H1 (cell line): ENCODE data around the gene KCTD20. TPM values are rescaled to one million over a fixed set of nuclear protein-coding genes. Genes with fewer than 3 reads are reported as not detected.
A peak's percentile ranks its signal among the peaks of the same experiment; 100 is the strongest.

Experiments used
- CTCF ChIA-PET: fragments of 300-600 bp; sonication (Branson Sonifier 250); formaldehyde crosslinking; loops from one replicate; lab custom pipeline; 2021; ENCODE audit not compliant: partially characterized antibody; lab: Charles Lee
- POLR2A ChIA-PET: fragments of 300-600 bp; sonication (Branson Sonifier 250); formaldehyde crosslinking; loops from one replicate; lab custom pipeline; 2021; ENCODE audit warnings: inconsistent platforms; ENCODE audit not compliant: partially characterized antibody; lab: Charles Lee
- DNase-seq, 2 experiments: peaks; one replicate each; pipeline versions ENCODE4 v3.0.0 to v3.0.0-alpha.2; 2010 to 2022; ENCODE audit warnings: low spot score in 2 of 2, low read depth in 1 of 2, mixed read lengths in 1 of 2
- FAIRE-seq: peaks from 2 replicates; lab custom pipeline; 2011; peaks lifted over from hg19 to GRCh38; lab: Jason Lieb, UNC
- H2AFZ ChIP-seq: 2 replicates; pipeline ENCODE4 v1.8.1; 2012; ENCODE audit warnings: low read length, inconsistent platforms
- H2AK5ac ChIP-seq: 2 replicates; pipeline ENCODE4 v1.6.1; 2013; ENCODE audit warnings: low read depth, low read length
- H2BK120ac ChIP-seq: replicated peaks from 2 replicates; pipeline ENCODE3; 2013; ENCODE audit warnings: low read depth, low read length, inconsistent platforms
- H2BK12ac ChIP-seq: 2 replicates; pipeline ENCODE4 v1.6.1; 2013; ENCODE audit warnings: low read depth, low read length
- H2BK15ac ChIP-seq: 2 replicates; pipeline ENCODE4 v1.6.1; 2013; ENCODE audit warnings: low read length
- H2BK20ac ChIP-seq: 2 replicates; pipeline ENCODE4 v1.6.1; 2013; ENCODE audit warnings: low read length
- H2BK5ac ChIP-seq: 2 replicates; pipeline ENCODE4 v1.6.1; 2013; ENCODE audit warnings: low read depth, low read length
- H3K14ac ChIP-seq: 2 replicates; pipeline ENCODE4 v1.6.1; 2013; ENCODE audit warnings: inconsistent platforms; ENCODE audit not compliant: insufficient read length
- H3K18ac ChIP-seq: 2 replicates; pipeline ENCODE4 v1.6.1; 2013; ENCODE audit warnings: low read length; ENCODE audit errors: extremely low read depth
- H3K23ac ChIP-seq: 2 replicates; pipeline ENCODE4 v1.6.1; 2013; ENCODE audit warnings: inconsistent platforms; ENCODE audit not compliant: insufficient read length
- H3K23me2 ChIP-seq: 2 replicates; pipeline ENCODE4 v1.6.1; 2013; ENCODE audit warnings: low read depth, low read length
- H3K27ac ChIP-seq: 2 replicates; pipeline ENCODE4 v1.6.1; 2011; ENCODE audit warnings: low read depth, low read length, inconsistent platforms
- H3K27me3 ChIP-seq, 4 experiments: replicated peaks in 1 of 4; 1 replicate in 1 of 4; 2 replicates in 3 of 4; pipeline versions ENCODE4 v1.6.1 to v1.8.1; 2011 to 2013; ENCODE audit warnings: low read length in 3 of 4, mild to moderate bottlenecking in 3 of 4, inconsistent platforms in 2 of 4, mixed read lengths in 2 of 4, moderate library complexity in 1 of 4; ENCODE audit not compliant: control insufficient read depth in 3 of 4, insufficient read depth in 3 of 4; ENCODE audit errors: extremely low read depth in 1 of 4
- H3K36me3 ChIP-seq, 4 experiments: 2 replicates each; pipeline versions ENCODE4 v1.6.1 to v1.8.1; 2011 to 2013; ENCODE audit warnings: mild to moderate bottlenecking in 4 of 4, low read length in 3 of 4, moderate library complexity in 2 of 4, control low read depth in 1 of 4, inconsistent platforms in 1 of 4; ENCODE audit not compliant: insufficient read depth in 4 of 4, control insufficient read depth in 2 of 4
- H3K4ac ChIP-seq: replicated peaks from 2 replicates; pipeline ENCODE3; 2013; ENCODE audit warnings: low read length, low read depth, mixed read lengths, inconsistent platforms; ENCODE audit not compliant: insufficient read length
- H3K4me1 ChIP-seq, 4 experiments: replicated peaks in 1 of 4; 1 replicate in 1 of 4; 2 replicates in 3 of 4; pipeline versions ENCODE4 v1.6.1 to v1.8.1; 2011 to 2013; ENCODE audit warnings: low read length in 3 of 4, inconsistent platforms in 2 of 4, mixed read lengths in 1 of 4; ENCODE audit not compliant: insufficient read depth in 4 of 4, control insufficient read depth in 3 of 4
- H3K4me2 ChIP-seq, 2 experiments: 2 replicates each; pipeline versions ENCODE4 v1.6.1 to v1.8.1; 2011 to 2013; ENCODE audit warnings: low read depth in 2 of 2, low read length in 2 of 2, control low read depth in 1 of 2, inconsistent platforms in 1 of 2, mild to moderate bottlenecking in 1 of 2; ENCODE audit not compliant: insufficient read depth in 1 of 2
- H3K4me3 ChIP-seq, 4 experiments: fragments of 200-600, 300-600 bp in 1 of 4; sonication (generic), shearing (Covaris generic), sonication (Bioruptor Twin) in 1 of 4; 2 replicates each; pipeline versions ENCODE4 v1.5.1 to v1.8.1; 2011 to 2016; ENCODE audit warnings: low read length in 4 of 4, low read depth in 3 of 4, control low read depth in 2 of 4, inconsistent platforms in 2 of 4, mild to moderate bottlenecking in 2 of 4, mixed read lengths in 1 of 4, moderate library complexity in 1 of 4; ENCODE audit not compliant: insufficient read depth in 2 of 4; ENCODE audit errors: extremely low read depth in 1 of 4
- H3K56ac ChIP-seq: replicated peaks from 2 replicates; pipeline ENCODE3; 2013; ENCODE audit warnings: low read depth, mild to moderate bottlenecking, mixed read lengths, low read length, inconsistent platforms; ENCODE audit not compliant: insufficient read length
- H3K79me1 ChIP-seq: 2 replicates; pipeline ENCODE4 v1.6.1; 2013; ENCODE audit warnings: low read depth, low read length, control low read depth
- H3K79me2 ChIP-seq, 2 experiments: 2 replicates each; pipeline versions ENCODE4 v1.6.1 to v1.8.1; 2012 to 2013; ENCODE audit warnings: low read length in 2 of 2, mild to moderate bottlenecking in 2 of 2, inconsistent platforms in 1 of 2; ENCODE audit not compliant: insufficient read depth in 2 of 2, control insufficient read depth in 1 of 2
- H3K9ac ChIP-seq, 4 experiments: replicated peaks in 1 of 4; 1 replicate in 1 of 4; 2 replicates in 3 of 4; pipeline versions ENCODE4 v1.6.1 to v1.8.1; 2011 to 2013; ENCODE audit warnings: low read depth in 3 of 4, low read length in 3 of 4, control low read depth in 2 of 4, mild to moderate bottlenecking in 2 of 4, moderate library complexity in 2 of 4, inconsistent platforms in 1 of 4; ENCODE audit errors: extremely low read depth in 1 of 4
- H3K9me3 ChIP-seq, 2 experiments: 2 replicates each; pipeline versions ENCODE4 v1.6.1 to v1.8.1; 2012 to 2013; ENCODE audit warnings: mild to moderate bottlenecking in 2 of 2, moderate library complexity in 2 of 2, control low read depth in 1 of 2, inconsistent platforms in 1 of 2, low read depth in 1 of 2, low read length in 1 of 2, mixed read lengths in 1 of 2; ENCODE audit not compliant: insufficient read depth in 2 of 2
- H4K20me1 ChIP-seq, 2 experiments: replicated peaks in 1 of 2; 2 replicates each; pipeline versions ENCODE3 to v1.8.1; 2011 to 2013; ENCODE audit warnings: inconsistent platforms in 2 of 2, low read length in 2 of 2, mild to moderate bottlenecking in 1 of 2; ENCODE audit not compliant: insufficient read depth in 2 of 2, control insufficient read depth in 1 of 2
- H4K5ac ChIP-seq: 2 replicates; pipeline ENCODE4 v1.6.1; 2013; ENCODE audit warnings: low read length, low read depth, mixed read lengths, inconsistent platforms; ENCODE audit not compliant: insufficient read length
- H4K8ac ChIP-seq: 2 replicates; pipeline ENCODE4 v1.8.0; 2013; ENCODE audit warnings: mild to moderate bottlenecking, moderate library complexity, low read length, inconsistent platforms; ENCODE audit not compliant: insufficient read depth; ENCODE audit errors: extremely low read depth
- H4K91ac ChIP-seq: replicated peaks from 2 replicates; pipeline ENCODE3; 2013; ENCODE audit warnings: low read length, mixed read lengths, inconsistent platforms; ENCODE audit not compliant: insufficient read length
- CEBPB ChIP-seq: IDR thresholded peaks from 2 replicates; pipeline ENCODE4 v1.6.1; 2012; ENCODE audit warnings: low read depth, low read length
- CREB1 ChIP-seq: IDR thresholded peaks from 2 replicates; pipeline ENCODE4 v1.6.1; 2012; ENCODE audit warnings: inconsistent platforms
- CTBP2 ChIP-seq: IDR thresholded peaks from 2 replicates; pipeline ENCODE4 v1.7.0; 2011; ENCODE audit warnings: borderline replicate concordance, mild to moderate bottlenecking, moderate library complexity, mixed read lengths, low read length; ENCODE audit not compliant: insufficient read depth, insufficient read length
- KDM5A ChIP-seq: fragments of 200-600 bp; IDR thresholded peaks from 2 replicates; pipeline ENCODE4 v1.7.1; 2012; ENCODE audit warnings: mild to moderate bottlenecking, low read length, inconsistent platforms, mixed read lengths
- RAD21 ChIP-seq, 2 experiments: IDR thresholded peaks in 1 of 2; conservative IDR thresholded peaks in 1 of 2; 2 replicates each; pipeline ENCODE4 v1.6.1; 2011; ENCODE audit warnings: low read depth in 2 of 2, low read length in 2 of 2, improper control_type of control experiment in 1 of 2, inconsistent platforms in 1 of 2, mild to moderate bottlenecking in 1 of 2, moderate library complexity in 1 of 2
- RNF2 ChIP-seq: fragments of 200-900, 300-1000 bp; sonication (generic); IDR thresholded peaks from 2 replicates; pipeline ENCODE4 v1.7.1; 2016; ENCODE audit warnings: borderline replicate concordance, low read depth, mild to moderate bottlenecking, antibody characterized with exemption, low read length; ENCODE audit not compliant: poor library complexity, severe bottlenecking; ENCODE audit errors: missing control alignments
- SAP30 ChIP-seq: fragments of 300-600 bp; sonication (generic); IDR thresholded peaks from 2 replicates; pipeline ENCODE4 v1.7.1; 2012; ENCODE audit warnings: low read length, moderate library complexity, mild to moderate bottlenecking, inconsistent platforms; ENCODE audit not compliant: insufficient read depth, insufficient replicate concordance
- SIX5 ChIP-seq: IDR thresholded peaks from 2 replicates; pipeline ENCODE4 v1.6.1; 2011; ENCODE audit warnings: mild to moderate bottlenecking, low read depth, low read length
- WGBS, 2 experiments: shearing (Covaris generic) in 1 of 2; methylation state at CpG; one replicate each; pipeline versions ENCODE4 v1.1.6 to v1.1.7; 2013 to 2015; ENCODE audit warnings: low lambda C conversion rate in 2 of 2, mixed read lengths in 2 of 2, inconsistent platforms in 1 of 2, low coverage in 1 of 2, missing lambda C conversion rate in 1 of 2; ENCODE audit not compliant: insufficient replicate concordance in 2 of 2, insufficient coverage in 1 of 2, insufficient read length in 1 of 2; ENCODE audit errors: extremely low coverage in 1 of 2, missing lambda C conversion rate in 1 of 2; 5-methylcytosine and 5-hydroxymethylcytosine counted together
- polyA plus RNA-seq, 7 experiments: library from polyadenylated mRNA; depleted of rRNA in 3 of 7; stranded (reverse) in 5 of 7; unstranded in 2 of 7; fragments of >200 nt in 5 of 7; fragments of 200-250 nt in 2 of 7; gene quantifications; 1 replicate in 5 of 7; 2 replicates in 1 of 7; 4 replicates in 1 of 7; pipeline versions ENCODE4 v1.2.1 to v1.2.3, GENCODE V29; 2011 to 2013; ENCODE audit warnings: missing spikeins in 2 of 7, mixed read lengths in 2 of 7
- total RNA-seq: library from RNA; stranded (reverse); fragmentation: NEBNext Ultra II Directional; extraction: Animal tissue kit (Norgen Biotek cat#: 25700); gene quantifications from 2 replicates; pipeline ENCODE4 v1.2.1, GENCODE V29; 2021

KCTD20 gene
- total and polyA plus RNA-seq, 2 of the 8 experiments (the other 6 are each of a cell fraction or from before 2014, with no cell fraction given) = 10.1 to 26.2 TPM

DNA sequence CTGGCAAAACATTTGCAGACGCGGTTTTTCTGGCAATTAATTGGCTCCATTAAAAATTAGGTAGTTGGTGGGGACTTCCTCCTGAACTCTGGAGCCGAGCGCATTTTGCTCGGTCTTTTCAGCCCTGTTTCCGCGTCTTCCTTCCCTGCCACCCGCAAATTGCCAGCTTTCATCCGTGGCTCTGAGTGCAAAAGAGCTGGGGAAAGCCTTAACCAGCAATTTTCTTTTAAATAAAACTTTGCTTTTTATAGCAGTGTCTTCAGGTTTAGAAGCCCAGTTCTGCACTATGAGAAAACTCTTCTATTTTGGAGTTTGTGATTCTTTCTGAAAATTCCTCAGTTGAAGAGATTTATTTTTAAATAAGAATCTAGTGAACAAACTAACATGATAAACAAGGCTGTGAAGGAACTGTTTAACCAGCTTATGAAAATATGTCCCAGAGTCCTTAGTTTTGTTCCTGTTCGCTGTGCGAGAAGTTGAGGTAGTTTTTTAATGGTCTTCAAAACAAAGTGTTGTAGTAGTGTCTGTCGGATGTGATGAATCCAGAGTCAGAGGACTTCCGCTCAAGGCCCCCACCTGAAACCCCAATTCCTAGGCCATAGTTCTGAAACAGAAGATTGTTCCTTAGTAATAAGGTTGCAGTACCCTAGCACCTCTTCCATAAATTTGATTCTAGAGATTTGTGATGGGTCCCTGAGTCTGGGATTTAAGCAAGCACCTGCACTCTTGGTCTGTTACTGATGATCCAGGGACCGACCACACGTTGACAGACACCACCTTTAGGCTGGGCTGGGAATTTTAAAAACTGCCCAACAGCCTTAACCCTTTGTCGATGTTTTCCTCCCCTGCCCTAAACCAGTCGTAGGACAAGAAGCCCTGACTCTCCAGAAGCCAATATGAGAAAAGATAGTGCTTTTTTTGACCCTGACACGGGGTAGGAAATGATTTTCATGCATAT lies 950 bp downstream of the KCTD20 start:
- Histone ChIP-seq H3K27ac (no peak overlapping the region), H4K5ac (no peak overlapping the region), H2AK5ac (no peak overlapping the region), H3K56ac (peak overlapping the region; percentile 69), H2BK15ac (no peak overlapping the region), H2BK20ac (no peak overlapping the region), H3K23ac (no peak overlapping the region), H3K23me2 (peaks cover 5% of the 10 kb centered on the region), H3K4me2 (peak overlapping the region; percentile 70 to 92), H3K79me1 (peaks cover 2% of the 10 kb centered on the region; the same call in 1 of the 2 replicates), H2AFZ (peak overlapping the region; percentile 89; the same call in 1 of the 2 replicates), H4K8ac (no peak overlapping the region; the same call in 1 of the 2 replicates), H2BK5ac (peak overlapping the region; percentile 83; the same call in 1 of the 2 replicates), H3K9me3 (no peaks in the 10 kb centered on the region), H2BK120ac (no peak overlapping the region), H3K79me2 (peaks cover 0 to 48% of the 10 kb centered on the region in 2 experiments; a peak in 2 of 4 replicates), H3K36me3 (peaks cover 0 to 3% (median 0%) of the 10 kb centered on the region in 4 experiments; a peak in 1 of 8 replicates), H3K14ac (no peak overlapping the region), H2BK12ac (0 out of 2 replicates have a peak overlapping the region, but pooled peaks have one; percentile 80), H3K18ac (no peak overlapping the region), H3K9ac (peak overlapping the region; percentile 61 to 86 (median 82)), H3K4me1 (peaks cover 0 to 6% (median 4%) of the 10 kb centered on the region in 4 experiments; a peak in 4 of 7 replicates), H4K20me1 (no peaks in the 10 kb centered on the region), H3K4ac (no peak overlapping the region), H3K4me3 (peak overlapping the region; percentile 80 to 96 (median 94)), H4K91ac (no peak overlapping the region), H3K27me3 (no peaks in the 10 kb centered on the region)
- ChIA-PET CTCF (interaction anchor here (0.5 to 2.0 kb wide), 11 partner anchors 8 to 149 kb away, joined by 3 to 6 read pairs (median 3); no protein-coding TSS in a partner anchor), POLR2A (interaction anchor here (0.8 to 2.0 kb wide), 5 partner anchors 12 to 155 kb away, joined by 3 to 6 read pairs (median 3); no protein-coding TSS in a partner anchor)
- DNase-seq = no peak
- FAIRE-seq = no peak
- 12% methylated on average over 18 of the region's 18 CpGs; no CpG with 5 or more reads in 1 of the 2 experiments for WGBS, 2 experiments
- peak; percentile 35 to 41 for TF ChIP-seq RAD21 (IDR thresholded peaks at IDR 0.05 in 1 of 2, conservative IDR thresholded peaks at IDR 0.05 in 1 of 2; ENCODE audit: low read depth in 2 of 2, low read length in 2 of 2)
- no peak for TF ChIP-seq CREB1
- no peak for TF ChIP-seq CEBPB
- TF ChIP-seq RNF2 = no peak
- no peak for TF ChIP-seq SIX5
- TF ChIP-seq CTBP2 = no peak
- no peak for TF ChIP-seq SAP30
- no peak for TF ChIP-seq KDM5A
